ENCODE results near the gene LBH.
A peak's percentile ranks its signal among the peaks of the same experiment; 100 is the strongest.

The LBH gene

GRCh38 chr2:30231212-30231995, at the start of gene LBH:
TSS of gene LBH (plus strand) at chr2:30231534. CDS start at chr2:30231739, 205 bp downstream.
- peak; percentile 75 to 84 for DNase-seq (ENCODE audit: low read depth in 2 of 2, low spot score in 1 of 2)

- DNase-seq (ENCODE audit: low read depth in 2 of 2, low spot score in 1 of 2): no peak
Measured at GRCh38 chr2:30184035-30184434, 47.3 kb upstream of the LBH start.

GRCh38 chr2:30185178-30185577, 46.2 kb upstream of the LBH start:
- no peak for DNase-seq (ENCODE audit: low read depth in 2 of 2, low spot score in 1 of 2)

DNA sequence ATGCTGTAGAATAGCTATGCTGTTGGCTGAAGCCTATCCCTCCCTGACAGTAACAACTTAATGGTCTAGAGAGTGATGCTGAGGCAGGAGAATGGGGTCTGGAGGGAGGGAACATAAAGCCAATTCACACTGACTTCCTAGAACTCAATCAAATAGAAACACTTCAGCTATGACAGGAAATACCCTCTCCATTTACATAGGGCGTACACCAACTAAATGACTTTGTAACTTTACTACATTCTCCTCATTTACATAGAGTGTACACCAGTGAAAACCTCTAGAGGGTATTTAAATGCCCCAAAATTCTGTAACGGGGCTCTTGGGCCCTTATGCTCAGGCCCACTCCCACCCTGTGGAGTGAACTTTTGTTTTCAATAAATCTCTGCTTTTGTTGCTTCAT, 43.0 kb upstream of the LBH start:
- DNase-seq (ENCODE audit: low read depth in 2 of 2, low spot score in 1 of 2): no peak

- no peak for DNase-seq (ENCODE audit: low read depth in 2 of 2, low spot score in 1 of 2)
Measured at GRCh38 chr2:30190637-30191036, 40.7 kb upstream of the LBH start.

DNA sequence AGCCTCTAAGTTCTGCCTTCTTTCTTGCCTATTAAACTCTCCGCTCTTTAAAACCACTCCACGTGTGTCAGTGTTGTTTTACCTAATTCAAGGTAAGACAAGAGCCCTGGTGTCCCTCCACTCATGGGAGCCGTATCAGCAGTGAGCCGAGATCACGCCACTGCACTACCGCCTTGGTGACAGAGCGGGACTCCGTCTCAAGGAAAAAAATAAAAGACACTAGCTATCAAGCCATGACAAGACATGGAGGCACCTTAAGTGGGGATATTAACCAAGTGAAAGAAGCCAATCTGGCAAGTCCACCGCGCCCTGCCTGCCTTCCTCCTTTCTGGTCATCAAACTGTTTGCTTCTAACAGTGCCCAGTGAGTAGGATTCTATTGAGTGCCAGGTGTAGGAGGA, 40.2 kb upstream of the LBH start:
- no peak for DNase-seq (ENCODE audit: low read depth in 2 of 2, low spot score in 1 of 2)

DNA sequence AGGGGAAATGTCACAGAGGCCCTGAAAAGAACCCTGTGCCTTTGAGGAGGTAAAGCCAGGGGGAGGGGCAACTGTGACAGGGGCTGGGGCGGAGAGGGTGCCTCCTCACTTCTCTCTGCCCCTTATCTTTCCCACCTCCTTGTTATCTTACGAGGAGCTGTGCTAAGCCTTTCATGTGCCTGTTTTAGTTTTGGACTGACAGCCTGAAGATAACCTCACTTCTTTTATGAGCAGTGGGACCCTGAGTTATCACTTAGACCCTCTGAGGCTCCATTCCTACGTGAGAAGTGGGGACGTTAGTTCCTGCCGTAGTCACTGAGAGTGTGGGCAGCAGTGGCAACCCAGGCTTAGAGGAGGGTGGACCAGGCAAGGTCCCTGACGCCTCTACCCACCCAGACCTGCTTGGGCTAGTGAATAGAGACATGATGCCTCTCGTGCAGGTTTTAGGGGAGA, 39.5 kb upstream of the LBH start:
- no peak for DNase-seq (ENCODE audit: low read depth in 2 of 2, low spot score in 1 of 2)

- DNase-seq (ENCODE audit: low read depth in 2 of 2, low spot score in 1 of 2): no peak
Measured at GRCh38 chr2:30192314-30192713, 39.0 kb upstream of the LBH start.

DNA sequence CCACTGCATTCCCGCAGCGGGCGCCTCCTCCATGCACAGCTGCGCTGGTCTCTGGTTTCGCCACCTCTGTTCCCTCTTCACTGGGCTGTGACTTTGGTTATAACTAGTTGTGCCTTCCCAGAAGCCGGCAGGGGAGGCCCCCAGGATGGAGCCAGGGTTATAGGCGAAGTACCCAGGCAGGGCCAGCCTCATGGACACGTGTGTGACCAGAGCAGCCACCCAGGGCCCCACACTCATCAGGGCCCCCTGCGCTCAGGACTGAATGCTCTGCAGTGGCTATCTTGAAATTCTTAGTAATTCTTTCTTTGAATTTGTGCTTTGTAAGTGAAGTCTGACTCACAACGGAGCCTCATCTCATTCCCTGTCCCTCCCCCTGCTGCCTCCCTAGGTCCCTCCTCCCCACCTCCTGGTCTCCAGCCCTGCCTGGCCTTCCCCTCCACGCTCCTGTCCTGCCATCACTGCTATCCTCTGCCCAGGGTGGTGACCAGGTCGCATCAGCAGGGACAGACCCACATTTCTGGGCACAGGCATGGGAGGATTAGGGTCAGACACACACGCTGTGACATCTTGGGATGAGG, 38.1 kb upstream of the LBH start:
- DNase-seq (ENCODE audit: low read depth in 2 of 2, low spot score in 1 of 2): no peak

GRCh38 chr2:30194421-30194820, 36.9 kb upstream of the LBH start:
- no peak for DNase-seq (ENCODE audit: low read depth in 2 of 2, low spot score in 1 of 2)

DNA sequence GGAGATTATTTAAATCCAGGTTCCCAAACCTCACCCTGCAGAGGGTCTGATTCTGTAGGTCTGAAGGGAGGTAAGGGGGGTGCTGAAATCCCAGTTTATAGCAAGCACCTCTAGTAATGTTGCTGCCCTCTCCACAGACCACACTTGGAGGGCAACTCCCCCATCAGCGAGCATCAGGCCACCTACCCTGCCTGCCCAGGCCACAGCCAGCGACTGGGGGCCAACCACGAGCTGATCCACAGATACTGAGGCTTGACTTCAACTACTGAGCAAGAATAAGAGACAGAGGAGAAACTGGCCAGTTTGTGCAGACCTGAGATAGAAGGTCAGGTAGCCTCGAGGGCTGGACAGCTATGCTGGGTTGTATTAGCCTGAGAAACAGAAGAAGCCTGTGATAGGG, 36.3 kb upstream of the LBH start:
- no peak for DNase-seq (ENCODE audit: low read depth in 2 of 2, low spot score in 1 of 2)

- no peak for DNase-seq (ENCODE audit: low read depth in 2 of 2, low spot score in 1 of 2)
Measured at GRCh38 chr2:30197570-30198192, 33.7 kb upstream of the LBH start.

- no peak for DNase-seq (ENCODE audit: low read depth in 2 of 2, low spot score in 1 of 2)
Measured at GRCh38 chr2:30201990-30202389, 29.3 kb upstream of the LBH start.

DNA sequence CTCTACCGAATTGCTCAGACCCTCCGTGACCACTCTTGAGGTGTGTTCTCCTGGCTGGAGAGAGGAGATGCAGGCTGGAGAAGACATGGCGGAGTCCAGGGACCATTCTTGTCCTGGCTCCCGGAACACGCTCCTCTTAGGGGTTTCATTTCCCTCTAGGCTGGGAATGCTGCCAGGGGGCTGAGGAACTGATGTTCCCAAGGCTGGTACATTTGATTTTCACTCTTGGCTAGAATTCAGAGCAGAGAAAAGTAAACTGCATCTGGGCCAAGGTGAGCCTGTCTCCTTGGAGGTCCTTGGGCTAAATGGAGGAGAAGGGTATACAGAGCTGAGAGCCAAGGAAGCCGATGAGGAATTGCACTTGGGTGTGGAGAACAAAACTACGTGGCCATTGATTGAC, 28.2 kb upstream of the LBH start:
- DNase-seq (ENCODE audit: low read depth in 2 of 2, low spot score in 1 of 2): no peak

- DNase-seq (ENCODE audit: low read depth in 2 of 2, low spot score in 1 of 2): no peak
Measured at GRCh38 chr2:30204281-30204680, 27.1 kb upstream of the LBH start.

DNA sequence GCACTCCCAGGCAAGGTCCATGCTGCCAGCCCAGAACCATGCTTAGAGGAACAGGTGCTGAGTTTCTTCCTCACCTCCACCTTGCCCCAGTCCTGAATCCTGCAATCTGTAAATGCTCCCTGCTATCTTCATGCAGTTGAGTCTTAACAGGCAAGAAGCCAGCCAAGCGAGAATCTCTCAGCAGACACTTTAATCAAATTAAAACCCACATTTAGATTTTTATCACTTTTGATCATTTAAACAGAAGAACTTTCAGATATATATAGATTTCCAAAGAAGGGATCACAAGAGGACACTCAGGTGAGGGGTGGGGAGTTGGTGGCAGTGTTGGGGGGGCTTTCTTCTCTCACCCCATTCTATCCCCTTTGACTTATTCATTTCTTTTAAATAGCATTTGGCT, 25.9 kb upstream of the LBH start:
- DNase-seq (ENCODE audit: low read depth in 2 of 2, low spot score in 1 of 2): no peak

DNA sequence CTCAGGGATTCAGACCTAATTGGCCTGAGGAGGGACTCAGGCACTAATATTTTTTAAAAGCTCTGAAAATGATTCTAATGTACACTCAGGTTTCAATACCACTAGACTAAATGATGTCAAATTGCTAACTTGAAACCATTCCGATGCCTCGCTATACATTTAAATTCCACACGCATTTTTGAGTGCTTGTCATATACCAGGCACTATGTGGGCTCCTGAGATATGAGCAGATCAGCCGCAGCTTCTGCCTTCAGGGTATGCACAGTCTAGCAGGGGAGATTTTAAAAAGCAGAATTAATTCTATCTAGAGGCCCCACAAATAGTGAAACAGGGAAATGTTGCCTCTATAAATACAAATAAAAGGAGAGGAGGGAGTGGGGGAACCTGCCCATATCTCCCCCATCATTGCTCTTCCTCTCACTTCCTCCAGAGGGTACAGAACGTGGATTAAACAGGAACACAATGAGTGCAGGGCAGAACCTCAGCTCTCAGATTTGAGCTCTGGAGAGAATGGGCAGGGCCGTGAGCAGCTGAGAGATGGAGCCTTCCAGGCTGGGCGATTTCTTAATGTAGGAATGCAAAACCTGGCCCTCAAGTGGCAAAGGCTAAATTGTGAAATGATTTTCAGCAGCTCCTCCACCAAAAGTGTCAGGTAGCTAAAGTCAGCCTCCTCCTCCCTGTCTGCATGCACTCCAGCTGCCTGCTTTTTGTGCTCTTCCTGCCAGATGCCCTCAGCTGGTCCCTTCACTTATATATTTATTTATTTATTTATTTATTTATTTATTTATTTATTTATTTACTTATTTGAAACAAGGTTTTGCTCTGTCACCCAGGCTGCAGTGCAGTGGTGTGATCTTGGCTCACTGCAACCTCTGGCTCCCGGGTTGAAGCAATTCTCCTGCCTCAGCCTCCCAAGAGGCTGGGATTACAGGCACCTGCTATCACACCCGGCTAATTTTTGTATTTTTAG, 24.6 kb upstream of the LBH start:
- no peak for DNase-seq (ENCODE audit: low read depth in 2 of 2, low spot score in 1 of 2)

GRCh38 chr2:30208453-30208852, 22.9 kb upstream of the LBH start:
- DNase-seq (ENCODE audit: low read depth in 2 of 2, low spot score in 1 of 2): no peak

GRCh38 chr2:30209227-30209626, 22.1 kb upstream of the LBH start:
- no peak for DNase-seq (ENCODE audit: low read depth in 2 of 2, low spot score in 1 of 2)

DNA sequence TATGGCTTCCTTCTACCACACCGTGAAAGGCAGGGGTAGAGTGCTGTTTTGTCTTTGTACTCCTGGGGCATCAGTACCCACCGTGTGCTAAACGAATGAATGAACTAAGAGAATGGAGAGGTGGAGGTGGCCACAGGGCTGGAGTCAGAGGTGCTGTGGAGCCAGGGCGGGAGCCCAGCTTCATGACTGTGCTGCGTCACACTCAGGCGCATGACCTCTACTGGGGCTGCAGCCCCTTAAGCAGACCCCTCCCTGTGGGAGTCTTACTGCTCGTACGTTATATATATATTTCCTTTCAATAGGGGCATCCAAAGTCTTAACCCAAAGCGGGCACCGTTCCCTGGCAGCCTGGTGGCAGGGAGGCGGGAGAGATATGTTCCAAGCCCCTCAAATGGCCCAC, 18.0 kb upstream of the LBH start:
- no peak for DNase-seq (ENCODE audit: low read depth in 2 of 2, low spot score in 1 of 2)

GRCh38 chr2:30213907-30214463, 17.3 kb upstream of the LBH start:
- DNase-seq (ENCODE audit: low read depth in 2 of 2, low spot score in 1 of 2): no peak

All from stimulated activated CD8-positive, alpha-beta memory T cell treated with anti-CD3 and anti-CD28 coated beads, Interleukin-4, amount 100 ng/mL, for 1 hour (primary cell).